ENCODE results near the gene MAF.

GRCh38 chr16:79547085-79547484 lies 53.5 kb downstream of the MAF start:
- TF ChIP-seq CTCF (IDR thresholded peaks at IDR 0.05) (no peak), POLR2A (IDR thresholded peaks at IDR 0.05) (no peak)
